Measurements from ENCODE around the gene HMGN4. TPM values are rescaled to one million over a fixed set of nuclear protein-coding genes. Genes with fewer than 3 reads are reported as not detected.

The HMGN4 gene
- total RNA-seq, 1 donor: 62.2 TPM

GRCh38 chr6:26571592-26572296 is 33.6 kb downstream of the HMGN4 start:
- peak overlapping the region; percentile 78 for H3K27ac ChIP-seq (ENCODE audit: low read depth, low read length)
- H3K4me1 ChIP-seq (ENCODE audit: insufficient read depth, low read length): peaks cover 6% of the 10 kb centered on the region
- peak; percentile 90 for DNase-seq (ENCODE audit: insufficient read length, low spot score, missing footprints)
- H4K20me1 ChIP-seq (ENCODE audit: insufficient read depth, low read length): no peaks in the 10 kb centered on the region
- H3K27me3 ChIP-seq (ENCODE audit: insufficient read depth, low read length): no peaks in the 10 kb centered on the region
- no peak for TF ChIP-seq CTCF (IDR thresholded peaks at IDR 0.05; ENCODE audit: extremely low read depth, low read depth, low read length)
- peak overlapping the region; percentile 77 for H3K4me3 ChIP-seq (ENCODE audit: insufficient read depth, low read length)
- H2AFZ ChIP-seq (ENCODE audit: low read length): peak overlapping the region; percentile 92
- no peaks in the 10 kb centered on the region for H3K9me3 ChIP-seq (ENCODE audit: low read depth, low read length)
- H3K79me2 ChIP-seq (ENCODE audit: insufficient read depth, low read length): no peaks in the 10 kb centered on the region
- H3K36me3 ChIP-seq (ENCODE audit: insufficient read depth, low read length): no peaks in the 10 kb centered on the region
- H3K4me2 ChIP-seq (ENCODE audit: insufficient read depth, low read length): peak overlapping the region; percentile 85

- no peak overlapping the region for H3K4me3 ChIP-seq (ENCODE audit: insufficient read depth, low read length)
Measured at GRCh38 chr6:26575494-26575939, 37.4 kb downstream of the HMGN4 start.

GRCh38 chr6:26576407-26576843 is 38.3 kb downstream of the HMGN4 start:
- H3K36me3 ChIP-seq (ENCODE audit: insufficient read depth, low read length): no peaks in the 10 kb centered on the region
- H3K27ac ChIP-seq (ENCODE audit: low read depth, low read length): no peak overlapping the region
- DNase-seq (ENCODE audit: insufficient read length, low spot score, missing footprints): no peak
- H3K79me2 ChIP-seq (ENCODE audit: insufficient read depth, low read length): no peaks in the 10 kb centered on the region
- peak overlapping the region; percentile 94 for H3K4me2 ChIP-seq (ENCODE audit: insufficient read depth, low read length)
- TF ChIP-seq CTCF (IDR thresholded peaks at IDR 0.05; ENCODE audit: extremely low read depth, low read depth, low read length): no peak
- no peaks in the 10 kb centered on the region for H3K9me3 ChIP-seq (ENCODE audit: low read depth, low read length)
- no peaks in the 10 kb centered on the region for H3K27me3 ChIP-seq (ENCODE audit: insufficient read depth, low read length)
- peak overlapping the region; percentile 49 for H2AFZ ChIP-seq (ENCODE audit: low read length)
- H3K4me1 ChIP-seq (ENCODE audit: insufficient read depth, low read length): peaks cover 8% of the 10 kb centered on the region
- no peaks in the 10 kb centered on the region for H4K20me1 ChIP-seq (ENCODE audit: insufficient read depth, low read length)
- peak overlapping the region; percentile 80 for H3K4me3 ChIP-seq (ENCODE audit: insufficient read depth, low read length)

More at GRCh38 chr6:26575494-26575939, 37.4 kb downstream of the HMGN4 start:
- no peaks in the 10 kb centered on the region for H4K20me1 ChIP-seq (ENCODE audit: insufficient read depth, low read length)
- no peak overlapping the region for H3K4me2 ChIP-seq (ENCODE audit: insufficient read depth, low read length)
- H3K4me1 ChIP-seq (ENCODE audit: insufficient read depth, low read length): peaks cover 8% of the 10 kb centered on the region
- H3K79me2 ChIP-seq (ENCODE audit: insufficient read depth, low read length): no peaks in the 10 kb centered on the region
- H3K27ac ChIP-seq (ENCODE audit: low read depth, low read length): no peak overlapping the region
- DNase-seq (ENCODE audit: insufficient read length, low spot score, missing footprints): peak; percentile 61
- no peak for TF ChIP-seq CTCF (IDR thresholded peaks at IDR 0.05; ENCODE audit: extremely low read depth, low read depth, low read length)
- no peak overlapping the region for H2AFZ ChIP-seq (ENCODE audit: low read length)
- H3K27me3 ChIP-seq (ENCODE audit: insufficient read depth, low read length): no peaks in the 10 kb centered on the region
- H3K36me3 ChIP-seq (ENCODE audit: insufficient read depth, low read length): no peaks in the 10 kb centered on the region
- H3K9me3 ChIP-seq (ENCODE audit: low read depth, low read length): no peaks in the 10 kb centered on the region

GRCh38 chr6:26576929-26577719 is 39.0 kb downstream of the HMGN4 start:
- H4K20me1 ChIP-seq (ENCODE audit: insufficient read depth, low read length): no peaks in the 10 kb centered on the region
- H3K27me3 ChIP-seq (ENCODE audit: insufficient read depth, low read length): no peaks in the 10 kb centered on the region
- peak overlapping the region; percentile 34 for H3K27ac ChIP-seq (ENCODE audit: low read depth, low read length)
- no peak for TF ChIP-seq CTCF (IDR thresholded peaks at IDR 0.05; ENCODE audit: extremely low read depth, low read depth, low read length)
- peaks cover 8% of the 10 kb centered on the region for H3K4me1 ChIP-seq (ENCODE audit: insufficient read depth, low read length)
- peak overlapping the region; percentile 80 for H3K4me3 ChIP-seq (ENCODE audit: insufficient read depth, low read length)
- no peaks in the 10 kb centered on the region for H3K79me2 ChIP-seq (ENCODE audit: insufficient read depth, low read length)
- H3K36me3 ChIP-seq (ENCODE audit: insufficient read depth, low read length): no peaks in the 10 kb centered on the region
- peak overlapping the region; percentile 94 for H3K4me2 ChIP-seq (ENCODE audit: insufficient read depth, low read length)
- peak overlapping the region; percentile 93 for H2AFZ ChIP-seq (ENCODE audit: low read length)
- no peaks in the 10 kb centered on the region for H3K9me3 ChIP-seq (ENCODE audit: low read depth, low read length)
- DNase-seq (ENCODE audit: insufficient read length, low spot score, missing footprints): peak; percentile 52

All from osteoblast (primary cell).